PC-3 (cell line): ENCODE results near the gene ST7. TPM values are rescaled to one million over a fixed set of nuclear protein-coding genes. Genes with fewer than 3 reads are reported as not detected.
A peak's percentile ranks its signal among the peaks of the same experiment; 100 is the strongest.

Source experiments
- ATAC-seq: fragments of 200-7000 bp; cut with Tn5 transposase; 2 replicates; pipeline ENCODE4 v1.9.1; 2020; ENCODE audit warnings: mild to moderate bottlenecking, moderate library complexity
- BruUV-seq: library from RNA; stranded (reverse); fragments of 400-500 nt; replicated peaks from 2 replicates; lab custom pipeline; 2021; lab: Mats Ljungman, UMichigan
- CTCF ChIA-PET: fragments of 300-600 bp; sonication (Branson Sonifier 250); formaldehyde crosslinking; loops from one replicate; lab custom pipeline; 2022; ENCODE audit warnings: antibody characterized with exemption; lab: Charles Lee
- POLR2A ChIA-PET: fragments of 300-600 bp; sonication (Branson Sonifier 250); formaldehyde crosslinking; loops from one replicate; lab custom pipeline; 2022; ENCODE audit warnings: antibody characterized with exemption; ENCODE audit not compliant: unreplicated experiment; lab: Charles Lee
- DNase-seq: peaks from one replicate; pipeline ENCODE4 v3.0.0-alpha.2; 2015
- H2AFZ ChIP-seq: fragments of 300-600 bp; sonication (generic); 2 replicates; pipeline ENCODE4 v1.6.0; 2016; ENCODE audit warnings: antibody characterized with exemption, low read length
- H3F3A ChIP-seq: fragments of 300-600 bp; sonication (generic); one replicate; pipeline ENCODE4 v1.6.0; 2017; ENCODE audit warnings: antibody characterized with exemption, low read length, control low read depth, mild to moderate bottlenecking; ENCODE audit not compliant: unreplicated experiment
- H3K27ac ChIP-seq: fragments of 300-600 bp; sonication (generic); 2 replicates; pipeline ENCODE4 v1.5.1; 2016; ENCODE audit warnings: mild to moderate bottlenecking, low read length
- H3K27me3 ChIP-seq: fragments of 300-600 bp; sonication (generic); 2 replicates; pipeline ENCODE4 v1.6.1; 2016; ENCODE audit warnings: low read length, mixed read lengths
- H3K36me3 ChIP-seq: fragments of 300-600 bp; sonication (generic); 2 replicates; pipeline ENCODE4 v1.6.1; 2016; ENCODE audit warnings: low read depth, mixed run types, low read length, mixed read lengths
- H3K4me1 ChIP-seq: fragments of 300-600 bp; sonication (generic); 2 replicates; pipeline ENCODE4 v1.5.1; 2016; ENCODE audit warnings: low read length; ENCODE audit not compliant: insufficient read depth
- H3K4me2 ChIP-seq: fragments of 300-600 bp; sonication (generic); 2 replicates; pipeline ENCODE4 v1.6.0; 2016; ENCODE audit warnings: low read length
- H3K4me3 ChIP-seq: fragments of 300-600 bp; sonication (generic); 2 replicates; pipeline ENCODE4 v1.5.1; 2016; ENCODE audit warnings: mild to moderate bottlenecking, low read length, mixed read lengths
- H3K79me2 ChIP-seq: fragments of 300-600 bp; sonication (generic); 2 replicates; pipeline ENCODE4 v1.6.1; 2017; ENCODE audit warnings: low read length, mixed read lengths
- H3K9ac ChIP-seq: fragments of 300-600 bp; sonication (generic); 2 replicates; pipeline ENCODE4 v1.6.0; 2016; ENCODE audit warnings: mild to moderate bottlenecking, low read length
- H3K9me2 ChIP-seq: fragments of 300-600 bp; sonication (generic); replicated peaks from 2 replicates; pipeline ENCODE4 v1.6.1; 2016; ENCODE audit warnings: mixed run types, low read length, mixed read lengths
- H3K9me3 ChIP-seq: fragments of 300-600 bp; sonication (generic); 2 replicates; pipeline ENCODE4 v1.6.1; 2016; ENCODE audit warnings: low read length, mixed read lengths
- H4K20me1 ChIP-seq: fragments of 300-600 bp; sonication (generic); 2 replicates; pipeline ENCODE4 v1.6.1; 2016; ENCODE audit warnings: low read length, mixed read lengths
- EZH2 ChIP-seq: fragments of 300-600 bp; sonication (generic); IDR thresholded peaks from one replicate; pipeline ENCODE4 v1.6.1; 2017; ENCODE audit warnings: antibody characterized with exemption, mild to moderate bottlenecking, low read length; ENCODE audit not compliant: unreplicated experiment
- EZH2phosphoT487 ChIP-seq: fragments of 300-600 bp; sonication (generic); IDR thresholded peaks from 2 replicates; pipeline ENCODE4 v1.6.1; 2018; ENCODE audit warnings: mild to moderate bottlenecking, antibody characterized with exemption, low read length, borderline replicate concordance
- intact Hi-C: fragments of 100-400 bp; cut with micrococcal nuclease; formaldehyde crosslinking; loops from 2 replicates; pipeline ENCODE4 v1.9.0; 2023
- total RNA-seq: library from RNA; depleted of rRNA; stranded (reverse); fragments of >200 nt; gene quantifications from 2 replicates; pipeline ENCODE4 v1.2.3, GENCODE V29; 2014
- TF ChIP-seq, protein P1 (sequence below): fragments of 300-600 bp; sonication (generic); conservative IDR thresholded peaks from 2 replicates; pipeline ENCODE4 v1.5.1; 2017; ENCODE audit warnings: antibody characterized with exemption, low read depth, mild to moderate bottlenecking, low read length

ST7 gene
- total RNA-seq, 1 experiment from 2014 or later: 19.7 TPM

DNA sequence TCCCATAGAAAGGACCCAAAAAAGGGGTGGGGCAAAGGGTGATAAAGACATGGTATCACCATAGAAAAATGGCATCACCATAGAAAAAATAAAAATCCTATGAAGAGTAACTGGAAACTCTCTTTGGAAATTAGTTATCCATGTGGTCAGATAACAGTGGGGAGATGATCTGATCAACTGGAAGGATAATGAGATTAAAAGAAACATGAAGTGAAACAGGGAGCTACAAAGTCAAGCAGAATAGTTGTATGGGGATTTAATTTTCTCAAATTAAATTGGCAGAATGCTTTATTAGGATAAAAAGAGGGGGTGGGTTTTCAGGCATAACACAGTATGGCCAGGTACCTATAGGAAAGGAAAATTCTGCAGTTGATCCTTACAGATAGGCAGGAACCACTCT lies 258.3 kb downstream of the ST7 start:
- ChIA-PET CTCF (no interaction called here), POLR2A (no interaction called here)
- intact Hi-C loops: loop anchor here (5.0 kb wide), 1 partner anchor 79 kb away; no protein-coding TSS in a partner anchor
- Histone ChIP-seq H3K9me2 (no peaks in the 10 kb centered on the region), H2AFZ (no peak overlapping the region), H3F3A (no peaks in the 10 kb centered on the region), H3K4me1 (no peaks in the 10 kb centered on the region), H4K20me1 (no peaks in the 10 kb centered on the region), H3K4me2 (no peak overlapping the region), H3K4me3 (no peak overlapping the region), H3K79me2 (no peaks in the 10 kb centered on the region), H3K27me3 (no peaks in the 10 kb centered on the region), H3K36me3 (no peaks in the 10 kb centered on the region; the same call in 1 of the 2 replicates), H3K9me3 (no peaks in the 10 kb centered on the region), H3K27ac (no peak overlapping the region), H3K9ac (no peak overlapping the region)
- TF ChIP-seq, protein P1, sequence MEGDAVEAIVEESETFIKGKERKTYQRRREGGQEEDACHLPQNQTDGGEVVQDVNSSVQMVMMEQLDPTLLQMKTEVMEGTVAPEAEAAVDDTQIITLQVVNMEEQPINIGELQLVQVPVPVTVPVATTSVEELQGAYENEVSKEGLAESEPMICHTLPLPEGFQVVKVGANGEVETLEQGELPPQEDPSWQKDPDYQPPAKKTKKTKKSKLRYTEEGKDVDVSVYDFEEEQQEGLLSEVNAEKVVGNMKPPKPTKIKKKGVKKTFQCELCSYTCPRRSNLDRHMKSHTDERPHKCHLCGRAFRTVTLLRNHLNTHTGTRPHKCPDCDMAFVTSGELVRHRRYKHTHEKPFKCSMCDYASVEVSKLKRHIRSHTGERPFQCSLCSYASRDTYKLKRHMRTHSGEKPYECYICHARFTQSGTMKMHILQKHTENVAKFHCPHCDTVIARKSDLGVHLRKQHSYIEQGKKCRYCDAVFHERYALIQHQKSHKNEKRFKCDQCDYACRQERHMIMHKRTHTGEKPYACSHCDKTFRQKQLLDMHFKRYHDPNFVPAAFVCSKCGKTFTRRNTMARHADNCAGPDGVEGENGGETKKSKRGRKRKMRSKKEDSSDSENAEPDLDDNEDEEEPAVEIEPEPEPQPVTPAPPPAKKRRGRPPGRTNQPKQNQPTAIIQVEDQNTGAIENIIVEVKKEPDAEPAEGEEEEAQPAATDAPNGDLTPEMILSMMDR: no peak
- TF ChIP-seq EZH2 (no peak), EZH2phosphoT487 (no peak)
- BruUV-seq: no TSS peak
- no peak for DNase-seq
- no peak for ATAC-seq

DNA sequence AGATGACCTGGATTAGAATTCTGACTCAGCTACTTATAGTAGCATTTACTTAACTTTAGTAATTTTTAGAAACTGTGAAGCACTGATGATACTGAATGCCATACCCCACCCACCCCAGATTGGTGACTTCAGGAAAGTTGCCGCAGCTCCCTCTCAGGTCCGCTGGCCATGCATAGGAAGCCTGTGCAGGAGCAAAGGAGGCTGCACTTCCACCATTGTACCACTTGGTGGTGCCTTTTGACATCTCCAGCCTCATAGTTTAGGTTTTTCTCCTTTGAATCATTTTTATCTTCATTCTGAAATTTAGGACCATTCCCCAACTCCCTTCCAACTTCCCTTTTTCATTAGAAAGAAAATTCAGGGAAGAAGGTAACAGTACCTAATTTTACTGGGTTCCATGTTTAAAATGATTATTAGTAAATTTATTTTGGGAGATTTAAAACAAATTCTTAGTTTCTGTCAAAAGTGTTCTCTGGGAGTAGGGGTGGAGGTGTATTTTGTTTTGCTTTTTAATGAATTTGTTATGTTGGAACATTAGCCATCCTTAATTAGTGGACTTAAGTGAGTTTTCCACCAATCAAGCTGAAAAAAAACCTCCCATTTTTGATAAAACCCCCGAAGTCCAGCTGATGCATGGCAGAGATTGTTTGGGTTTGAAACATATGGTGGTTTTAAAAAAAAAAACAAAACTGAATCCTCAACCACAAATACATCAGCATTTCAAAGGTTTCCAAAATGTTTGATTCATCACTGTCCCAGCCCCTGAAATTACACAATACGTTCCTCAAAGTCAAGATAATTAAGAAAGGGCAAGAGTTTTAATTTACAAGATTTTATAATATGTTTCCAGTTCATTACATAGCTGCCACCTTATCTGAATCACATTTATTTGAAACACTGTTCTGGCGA lies 259.9 kb downstream of the ST7 start:
- no peaks in the 10 kb centered on the region for H3K4me1 ChIP-seq
- no TSS peak for BruUV-seq
- H3K27me3 ChIP-seq: no peaks in the 10 kb centered on the region
- TF ChIP-seq EZH2phosphoT487: no peak
- TF ChIP-seq, protein P1: peak; percentile 93
- intact Hi-C loops: loop anchor here (1.0 to 5.0 kb wide), 3 partner anchors 81 to 172 kb away; no protein-coding TSS in a partner anchor
- POLR2A ChIA-PET: no interaction called here
- H3K4me3 ChIP-seq: no peak overlapping the region
- H3K4me2 ChIP-seq: no peak overlapping the region
- H4K20me1 ChIP-seq: no peaks in the 10 kb centered on the region
- H3K9ac ChIP-seq: no peak overlapping the region
- H2AFZ ChIP-seq: no peak overlapping the region
- DNase-seq: peak; percentile 78
- H3F3A ChIP-seq: no peaks in the 10 kb centered on the region
- H3K36me3 ChIP-seq: no peaks in the 10 kb centered on the region; the same call in 1 of the 2 replicates
- H3K9me3 ChIP-seq: no peaks in the 10 kb centered on the region
- no peak overlapping the region for H3K27ac ChIP-seq
- H3K9me2 ChIP-seq: no peaks in the 10 kb centered on the region
- no peaks in the 10 kb centered on the region for H3K79me2 ChIP-seq
- CTCF ChIA-PET: interaction anchor here (0.5 to 0.8 kb wide), 10 partner anchors 11 to 226 kb away, joined by 3 to 7 read pairs (median 3); no protein-coding TSS in a partner anchor
- ATAC-seq: peak; percentile 70

DNA sequence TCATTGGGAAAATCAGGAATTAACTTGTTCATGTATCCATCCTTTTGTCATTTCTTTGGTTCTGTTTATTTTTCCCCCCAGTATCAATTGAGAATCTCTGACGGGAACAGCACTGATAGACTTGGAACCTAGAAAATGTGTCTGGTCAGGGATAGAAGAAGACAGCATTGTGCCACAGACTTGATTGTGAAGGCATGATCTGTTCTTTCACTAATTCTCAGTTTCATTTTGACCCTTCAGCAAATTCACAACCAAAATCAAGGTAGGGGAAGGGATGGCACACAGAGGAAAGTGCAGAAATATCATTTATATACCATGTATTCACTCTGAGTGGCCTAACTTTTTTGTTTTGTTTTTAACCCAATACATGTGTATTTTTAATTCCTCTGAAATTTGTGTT lies 262.7 kb downstream of the ST7 start:
- POLR2A ChIA-PET: no interaction called here
- no peaks in the 10 kb centered on the region for H3F3A ChIP-seq
- DNase-seq: no peak
- no peak overlapping the region for H3K4me3 ChIP-seq
- H3K36me3 ChIP-seq: no peaks in the 10 kb centered on the region
- no peaks in the 10 kb centered on the region for H3K4me1 ChIP-seq
- H3K9me3 ChIP-seq: no peaks in the 10 kb centered on the region
- CTCF ChIA-PET: no interaction called here
- H4K20me1 ChIP-seq: no peaks in the 10 kb centered on the region
- no peak overlapping the region for H2AFZ ChIP-seq
- ATAC-seq: no peak
- H3K79me2 ChIP-seq: no peaks in the 10 kb centered on the region
- no peak overlapping the region for H3K4me2 ChIP-seq
- no peaks in the 10 kb centered on the region for H3K9me2 ChIP-seq
- no peak for TF ChIP-seq EZH2
- TF ChIP-seq, protein P1: no peak
- no peak for TF ChIP-seq EZH2phosphoT487
- no peaks in the 10 kb centered on the region for H3K27me3 ChIP-seq
- no peak overlapping the region for H3K27ac ChIP-seq
- H3K9ac ChIP-seq: no peak overlapping the region
- no TSS peak for BruUV-seq
- intact Hi-C loops: no loop called here
